Activated B cell treated with CpG ODN at 0.5 μM for 24 hours (primary cell): ENCODE data around the gene SLAMF6. TPM values are rescaled to one million over a fixed set of nuclear protein-coding genes. Genes with fewer than 3 reads are reported as not detected.
A peak's percentile ranks its signal among the peaks of the same experiment; 100 is the strongest.

Source experiments
- ATAC-seq: fragments of 200-7000 bp; cut with Tn5 transposase; one replicate; pipeline ENCODE4 v1.10.0; 2021; ENCODE audit warnings: low read depth, mild to moderate bottlenecking, moderate library complexity
- CTCF ChIA-PET: fragments of 350-600 bp; sonication (Branson Sonifier 250); formaldehyde crosslinking; loops from one replicate; lab custom pipeline; 2021; ENCODE audit warnings: antibody characterized with exemption; lab: Charles Lee
- POLR2A ChIA-PET: fragments of 350-600 bp; sonication (Branson Sonifier 250); formaldehyde crosslinking; loops from one replicate; lab custom pipeline; 2021; ENCODE audit warnings: antibody characterized with exemption; lab: Charles Lee
- DNase-seq: peaks from one replicate; pipeline ENCODE4 v3.0.0; 2022
- H3K27ac Mint-ChIP-seq: one replicate; pipeline ENCODE4 v1.8.0; 2020; ENCODE audit warnings: mixed read lengths
- H3K27me3 Mint-ChIP-seq: one replicate; pipeline ENCODE4 v1.8.0; 2021; ENCODE audit warnings: mixed read lengths
- H3K36me3 Mint-ChIP-seq: one replicate; pipeline ENCODE4 v1.8.0; 2021; ENCODE audit warnings: low read depth, mixed read lengths
- H3K4me1 Mint-ChIP-seq: one replicate; pipeline ENCODE4 v1.8.0; 2021; ENCODE audit warnings: mixed read lengths
- H3K4me3 Mint-ChIP-seq: one replicate; pipeline ENCODE4 v1.8.0; 2020; ENCODE audit warnings: mild to moderate bottlenecking, mixed read lengths
- H3K9me3 Mint-ChIP-seq: one replicate; pipeline ENCODE4 v1.8.0; 2020; ENCODE audit warnings: mixed read lengths
- CTCF ChIP-seq: fragments of 200-600 bp; IDR thresholded peaks from one replicate; pipeline ENCODE4 v1.8.0; 2022; ENCODE audit warnings: antibody characterized with exemption, mild to moderate bottlenecking
- intact Hi-C: fragments of 100-400 bp; cut with micrococcal nuclease; formaldehyde crosslinking; loops from one replicate; pipeline ENCODE4 v1.15.1; 2024
- total RNA-seq: library from RNA; stranded (reverse); gene quantifications from 2 replicates; pipeline ENCODE4 v1.2.3, GENCODE V29; 2022

SLAMF6 gene
- total RNA-seq, 1 donor from 2014 or later = 31.2 TPM

DNA sequence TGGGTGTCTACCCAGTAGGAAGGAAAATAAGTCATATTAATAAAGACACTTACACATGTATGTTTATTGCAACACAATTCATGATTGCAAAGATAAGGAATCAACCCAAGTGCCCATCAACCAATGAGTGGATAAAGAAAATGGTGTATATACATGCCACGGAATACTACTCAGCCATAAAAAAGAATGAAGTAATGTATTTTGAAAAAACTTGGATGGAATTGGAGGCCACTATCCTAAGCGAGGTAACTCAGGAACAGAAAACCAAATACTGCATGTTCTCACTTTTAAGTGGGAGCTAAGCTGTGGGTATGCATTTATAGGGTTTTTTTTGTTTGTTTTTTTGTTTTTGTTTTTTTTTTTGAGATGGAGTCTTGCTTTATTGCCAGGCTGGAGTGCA lies 73.6 kb downstream of the SLAMF6 start:
- ATAC-seq (no peak), DNase-seq (no peak)
- no peaks in the 10 kb centered on the region for H3K27me3 Mint-ChIP-seq
- ChIA-PET POLR2A (interaction anchor here (0.7 to 1.2 kb wide), 2 partner anchors 21 to 157 kb away, joined by 4 read pairs; no protein-coding TSS in a partner anchor), CTCF (no interaction called here)
- H3K4me3 Mint-ChIP-seq = no peak overlapping the region
- H3K4me1 Mint-ChIP-seq = peaks cover 71% of the 10 kb centered on the region
- intact Hi-C loops = no loop called here
- no peak for TF ChIP-seq CTCF
- no peaks in the 10 kb centered on the region for H3K36me3 Mint-ChIP-seq
- H3K9me3 Mint-ChIP-seq = no peaks in the 10 kb centered on the region
- H3K27ac Mint-ChIP-seq = no peak overlapping the region

GRCh38 chr1:160446945-160447600 lies 76.0 kb downstream of the SLAMF6 start:
- Mint-ChIP-seq H3K36me3 (no peaks in the 10 kb centered on the region), H3K9me3 (no peaks in the 10 kb centered on the region), H3K27me3 (no peaks in the 10 kb centered on the region), H3K4me3 (no peak overlapping the region), H3K4me1 (peaks cover 67% of the 10 kb centered on the region), H3K27ac (peak overlapping the region; percentile 15)
- ChIA-PET POLR2A (interaction anchor here (0.6 to 1.6 kb wide), 2 partner anchors 12 to 41 kb away, joined by 3 to 4 read pairs; no protein-coding TSS in a partner anchor), CTCF (no interaction called here)
- ATAC-seq (peak; percentile 7), DNase-seq (no peak)
- intact Hi-C loops = loop anchor here (2.0 kb wide), 1 partner anchor 14 kb away; no protein-coding TSS in a partner anchor
- TF ChIP-seq CTCF = no peak

DNA sequence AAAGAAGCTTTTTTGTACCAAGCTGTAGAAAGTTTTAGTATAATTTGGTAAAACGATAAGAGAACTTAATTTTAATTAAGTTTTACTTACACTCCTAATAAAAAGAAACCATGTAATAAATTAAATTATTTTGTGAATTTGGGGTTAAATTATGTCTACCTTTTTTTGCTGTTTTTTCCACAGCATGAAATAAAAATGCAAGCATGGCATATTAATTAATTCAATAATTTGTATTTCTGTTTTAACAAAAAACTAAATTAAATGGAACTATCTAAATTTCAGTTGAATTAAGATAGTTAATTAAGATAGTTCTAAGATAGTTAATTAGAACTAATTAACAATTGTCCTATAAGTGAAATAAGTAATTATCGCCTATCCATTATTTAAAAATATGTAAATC lies 83.3 kb downstream of the SLAMF6 start:
- no peak overlapping the region for H3K4me3 Mint-ChIP-seq
- no peak overlapping the region for H3K27ac Mint-ChIP-seq
- ATAC-seq (no peak), DNase-seq (no peak)
- ChIA-PET POLR2A (interaction anchor here (0.6 kb wide), 1 partner anchor 733 kb away, joined by 7 read pairs; no protein-coding TSS in a partner anchor), CTCF (no interaction called here)
- H3K4me1 Mint-ChIP-seq = peaks cover 64% of the 10 kb centered on the region
- TF ChIP-seq CTCF = no peak
- H3K27me3 Mint-ChIP-seq = no peaks in the 10 kb centered on the region
- intact Hi-C loops = no loop called here
- H3K9me3 Mint-ChIP-seq = peaks cover 4% of the 10 kb centered on the region
- H3K36me3 Mint-ChIP-seq = peaks cover 9% of the 10 kb centered on the region

DNA sequence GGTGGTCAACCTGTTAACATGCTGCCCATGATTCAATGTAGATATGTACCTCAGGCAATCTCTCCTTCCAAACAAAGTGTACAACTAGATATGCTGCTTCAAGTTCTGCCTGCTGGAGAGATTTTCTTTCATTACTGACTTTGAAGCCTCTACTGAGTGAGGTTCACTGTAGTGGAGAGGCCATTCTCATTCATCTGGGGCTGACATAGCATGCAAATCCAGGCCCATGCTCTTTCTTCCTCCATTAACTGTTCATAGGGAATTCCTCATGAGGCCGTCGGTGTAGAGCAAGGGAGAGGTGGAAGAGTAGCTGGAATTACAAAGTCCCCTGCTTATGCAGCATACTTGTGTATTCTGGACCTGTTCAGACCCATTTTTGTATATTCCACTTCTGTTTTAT lies 84.1 kb downstream of the SLAMF6 start:
- Mint-ChIP-seq H3K36me3 (peaks cover 14% of the 10 kb centered on the region), H3K9me3 (peaks cover 10% of the 10 kb centered on the region), H3K27me3 (no peaks in the 10 kb centered on the region), H3K4me3 (peak overlapping the region; percentile 42), H3K4me1 (peaks cover 68% of the 10 kb centered on the region), H3K27ac (peak overlapping the region; percentile 97)
- POLR2A ChIA-PET = no interaction called here
- no peak for DNase-seq
- intact Hi-C loops = no loop called here
- ATAC-seq = no peak
- no peak for TF ChIP-seq CTCF
- CTCF ChIA-PET = no interaction called here

- Mint-ChIP-seq H3K9me3 (peaks cover 10% of the 10 kb centered on the region), H3K4me3 (peak overlapping the region; percentile 73), H3K27me3 (no peaks in the 10 kb centered on the region), H3K4me1 (peaks cover 68% of the 10 kb centered on the region), H3K36me3 (peaks cover 16% of the 10 kb centered on the region), H3K27ac (peak overlapping the region; percentile 97)
- TF ChIP-seq CTCF = no peak
- ChIA-PET POLR2A (interaction anchor here (1.1 to 1.2 kb wide), 2 partner anchors 13 to 16 kb away, joined by 3 to 5 read pairs; no protein-coding TSS in a partner anchor), CTCF (no interaction called here)
- ATAC-seq = no peak
- intact Hi-C loops = no loop called here
- DNase-seq = no peak
Observed at GRCh38 chr1:160438317-160438918, 84.6 kb downstream of the SLAMF6 start.
